ENCODE results near the gene IMPDH1. TPM values are rescaled to one million over a fixed set of nuclear protein-coding genes. Genes with fewer than 3 reads are reported as not detected.

The IMPDH1 gene
- total RNA-seq, 3 donors from 2014 or later (not counting 1 experiment from before 2014, with no cell fraction given), result 77.8 to 94.1 (median 89.6) TPM

DNA sequence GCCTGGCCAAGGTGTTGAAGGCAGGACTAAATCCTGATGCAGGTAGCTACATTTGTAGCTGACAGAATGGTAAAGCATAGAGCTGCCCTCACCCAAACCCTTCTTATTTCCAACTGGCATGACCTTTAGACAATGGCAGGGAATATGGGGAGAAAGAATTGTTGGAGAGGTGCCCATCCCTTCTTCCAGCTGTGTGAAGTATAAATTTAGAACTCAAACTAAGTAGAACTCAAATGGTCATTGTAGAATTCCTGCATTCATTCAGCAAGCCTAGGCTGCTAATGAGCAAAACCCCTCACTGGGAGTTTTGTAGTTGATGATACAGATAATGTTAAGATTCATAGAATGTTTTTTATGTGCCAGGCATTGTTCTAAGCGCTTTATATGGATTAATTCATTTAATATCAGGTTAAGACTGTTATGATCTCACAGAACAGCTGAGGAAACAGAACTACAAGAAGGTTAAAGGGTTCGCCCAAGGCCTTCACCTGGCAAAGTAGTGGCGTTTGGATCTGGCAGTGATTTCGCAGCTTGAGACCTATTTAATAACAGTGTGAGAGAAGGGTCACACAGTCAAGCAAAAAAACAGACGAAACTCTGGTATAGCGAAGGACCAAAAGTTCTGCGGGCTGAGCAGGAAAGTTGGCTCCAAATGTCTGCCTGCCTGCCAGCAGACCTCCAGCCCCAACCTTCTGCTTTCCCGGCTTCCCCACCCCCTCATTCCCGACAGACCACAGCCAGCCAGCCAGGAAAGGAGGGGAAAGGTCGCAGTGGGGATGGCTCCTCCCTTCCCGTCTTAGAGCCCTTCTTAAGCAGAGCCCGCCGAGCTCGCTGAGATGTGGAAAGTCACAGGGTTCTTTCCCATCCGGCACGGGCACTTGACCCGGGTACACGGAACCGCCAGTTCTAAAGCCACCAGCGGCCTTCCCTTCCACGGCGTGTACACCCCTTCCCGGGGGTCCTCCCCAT is 44.3 kb upstream of the IMPDH1 start:
- Histone ChIP-seq H3K4me3 (ENCODE audit: low read length) (no peak overlapping the region), H3K27me3 (ENCODE audit: control insufficient read depth, insufficient read depth, low read length) (no peaks in the 10 kb centered on the region), H3K9me3 (ENCODE audit: control insufficient read depth, insufficient read depth, low read length) (no peaks in the 10 kb centered on the region), H3K4me1 (ENCODE audit: control insufficient read depth, insufficient read depth, low read length) (peaks cover 27% of the 10 kb centered on the region), H3K36me3 (ENCODE audit: control insufficient read depth, insufficient read depth, low read length) (no peaks in the 10 kb centered on the region), H3K27ac (ENCODE audit: low read length) (no peak overlapping the region)
- peaks cover 26% of the 10 kb centered on the region in 2 donors for H3K4me1 Mint-ChIP-seq
- H3K27ac Mint-ChIP-seq, result peak overlapping the region in 1 of 2 donors; percentile 88
- no peak for TF ChIP-seq CTCF (IDR thresholded peaks at IDR 0.05)
- H3K9me3 Mint-ChIP-seq, result no peaks in the 10 kb centered on the region
- no peak for DNase-seq
- 92% methylated on average over 23 of the region's 23 CpGs for WGBS (ENCODE audit: insufficient coverage)
- intact Hi-C loops (cut with micrococcal nuclease), result loop anchor here (10.0 kb wide), 1 partner anchor 81 kb away; no protein-coding TSS in a partner anchor
- H3K36me3 Mint-ChIP-seq, result no peaks in the 10 kb centered on the region
- peaks cover 12 to 17% of the 10 kb centered on the region in 2 donors for H3K27me3 Mint-ChIP-seq (ENCODE audit: low read depth in 2 of 2)
- peak overlapping the region; percentile 69 for H3K4me3 Mint-ChIP-seq
- no peak for ATAC-seq

DNA sequence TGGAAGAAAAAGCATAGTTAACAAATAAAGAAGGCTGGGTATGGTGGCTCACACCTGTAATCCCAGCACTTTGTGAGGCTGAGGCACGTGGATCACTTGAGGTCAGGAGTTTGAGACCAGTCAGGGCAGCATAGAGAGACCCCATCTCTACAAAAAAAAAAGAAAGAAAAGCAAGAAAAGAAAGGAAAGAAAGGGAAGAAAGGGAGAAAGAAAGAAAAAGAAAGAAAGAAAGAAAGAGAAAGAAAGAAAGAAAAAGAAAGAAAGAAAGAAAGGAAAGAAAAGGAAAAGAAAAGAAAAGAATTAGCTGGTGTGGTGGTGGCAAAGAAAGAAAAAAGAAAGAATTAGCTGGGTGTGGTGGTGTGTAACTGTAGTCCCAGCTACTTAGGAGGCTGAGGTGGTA is 42.8 kb upstream of the IMPDH1 start:
- intact Hi-C loops (cut with micrococcal nuclease), result loop anchor here (10.0 kb wide), 1 partner anchor 82 kb away; no protein-coding TSS in a partner anchor
- Histone ChIP-seq H3K9me3 (ENCODE audit: control insufficient read depth, insufficient read depth, low read length) (no peaks in the 10 kb centered on the region), H3K36me3 (ENCODE audit: control insufficient read depth, insufficient read depth, low read length) (no peaks in the 10 kb centered on the region), H3K27ac (ENCODE audit: low read length) (no peak overlapping the region), H3K4me1 (ENCODE audit: control insufficient read depth, insufficient read depth, low read length) (peaks cover 24% of the 10 kb centered on the region), H3K4me3 (ENCODE audit: low read length) (no peak overlapping the region), H3K27me3 (ENCODE audit: control insufficient read depth, insufficient read depth, low read length) (no peaks in the 10 kb centered on the region)
- peaks cover 14 to 17% of the 10 kb centered on the region in 2 donors for H3K27me3 Mint-ChIP-seq (ENCODE audit: low read depth in 2 of 2)
- peak overlapping the region; percentile 1 for H3K4me3 Mint-ChIP-seq
- ATAC-seq (no peak), DNase-seq (no peak)
- peaks cover 12% of the 10 kb centered on the region in 2 donors for H3K4me1 Mint-ChIP-seq
- no CpG with 5 or more reads among the region's 1 CpG for WGBS (ENCODE audit: insufficient coverage)
- no peak for TF ChIP-seq CTCF (IDR thresholded peaks at IDR 0.05)
- H3K36me3 Mint-ChIP-seq, result no peaks in the 10 kb centered on the region
- no peaks in the 10 kb centered on the region for H3K9me3 Mint-ChIP-seq
- H3K27ac Mint-ChIP-seq, result no peak overlapping the region

- WGBS (ENCODE audit: insufficient coverage), result 100% methylated on average over 2 of the region's 5 CpGs
These were observed 41.1 kb upstream of the IMPDH1 start for GRCh38 chr7:128450913-128451312.

More at GRCh38 chr7:128450913-128451312, 41.1 kb upstream of the IMPDH1 start:
- H3K27me3 ChIP-seq (ENCODE audit: control insufficient read depth, insufficient read depth, low read length), result no peaks in the 10 kb centered on the region
- DNase-seq (no peak), ATAC-seq (no peak)
- Mint-ChIP-seq H3K36me3 (no peaks in the 10 kb centered on the region), H3K4me3 (no peak overlapping the region), H3K9me3 (no peaks in the 10 kb centered on the region), H3K27ac (no peak overlapping the region), H3K4me1 (peaks cover 6 to 7% of the 10 kb centered on the region in 2 donors), H3K27me3 (ENCODE audit: low read depth in 2 of 2) (peaks cover 14 to 17% of the 10 kb centered on the region in 2 donors)
- no peak for TF ChIP-seq CTCF (IDR thresholded peaks at IDR 0.05)
- H3K4me3 ChIP-seq (ENCODE audit: low read length), result no peak overlapping the region
- intact Hi-C loops (cut with micrococcal nuclease), result loop anchor here (10.0 kb wide), 1 partner anchor 84 kb away; no protein-coding TSS in a partner anchor
- no peak overlapping the region for H3K27ac ChIP-seq (ENCODE audit: low read length)
- peaks cover 10% of the 10 kb centered on the region for H3K4me1 ChIP-seq (ENCODE audit: control insufficient read depth, insufficient read depth, low read length)
- no peaks in the 10 kb centered on the region for H3K36me3 ChIP-seq (ENCODE audit: control insufficient read depth, insufficient read depth, low read length)
- no peaks in the 10 kb centered on the region for H3K9me3 ChIP-seq (ENCODE audit: control insufficient read depth, insufficient read depth, low read length)
